ENCODE measurements around the gene CNPY3.

CNPY3 gene

DNA sequence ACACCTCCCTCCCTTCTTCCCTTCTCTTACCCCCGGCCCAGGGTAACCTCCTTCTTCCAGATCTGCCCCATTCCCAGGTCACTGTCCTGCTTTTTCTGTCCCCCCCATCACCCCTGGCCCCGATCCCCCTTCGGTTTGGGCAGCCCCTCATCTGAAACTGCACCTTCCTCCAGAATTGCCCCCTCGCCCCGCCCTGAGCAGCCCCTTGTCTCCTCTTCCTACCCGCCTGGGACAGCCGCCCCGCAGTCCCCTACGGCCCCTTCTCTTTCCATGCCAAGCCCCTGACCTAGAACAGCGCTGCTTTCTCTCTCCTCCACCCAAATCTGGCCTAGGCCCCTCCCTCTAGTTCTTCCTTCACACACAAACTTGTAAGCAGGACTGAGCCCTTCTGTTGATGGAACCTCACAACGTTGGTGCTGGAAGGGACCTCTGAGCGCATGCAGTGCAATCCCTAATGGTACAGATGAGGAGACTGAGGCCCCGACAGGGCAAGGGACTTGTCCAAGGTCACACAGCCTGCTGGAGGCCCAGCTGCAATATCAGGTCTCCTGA, 55.7 kb downstream of the CNPY3 start:
- peak; percentile 64 for DNase-seq

DNA sequence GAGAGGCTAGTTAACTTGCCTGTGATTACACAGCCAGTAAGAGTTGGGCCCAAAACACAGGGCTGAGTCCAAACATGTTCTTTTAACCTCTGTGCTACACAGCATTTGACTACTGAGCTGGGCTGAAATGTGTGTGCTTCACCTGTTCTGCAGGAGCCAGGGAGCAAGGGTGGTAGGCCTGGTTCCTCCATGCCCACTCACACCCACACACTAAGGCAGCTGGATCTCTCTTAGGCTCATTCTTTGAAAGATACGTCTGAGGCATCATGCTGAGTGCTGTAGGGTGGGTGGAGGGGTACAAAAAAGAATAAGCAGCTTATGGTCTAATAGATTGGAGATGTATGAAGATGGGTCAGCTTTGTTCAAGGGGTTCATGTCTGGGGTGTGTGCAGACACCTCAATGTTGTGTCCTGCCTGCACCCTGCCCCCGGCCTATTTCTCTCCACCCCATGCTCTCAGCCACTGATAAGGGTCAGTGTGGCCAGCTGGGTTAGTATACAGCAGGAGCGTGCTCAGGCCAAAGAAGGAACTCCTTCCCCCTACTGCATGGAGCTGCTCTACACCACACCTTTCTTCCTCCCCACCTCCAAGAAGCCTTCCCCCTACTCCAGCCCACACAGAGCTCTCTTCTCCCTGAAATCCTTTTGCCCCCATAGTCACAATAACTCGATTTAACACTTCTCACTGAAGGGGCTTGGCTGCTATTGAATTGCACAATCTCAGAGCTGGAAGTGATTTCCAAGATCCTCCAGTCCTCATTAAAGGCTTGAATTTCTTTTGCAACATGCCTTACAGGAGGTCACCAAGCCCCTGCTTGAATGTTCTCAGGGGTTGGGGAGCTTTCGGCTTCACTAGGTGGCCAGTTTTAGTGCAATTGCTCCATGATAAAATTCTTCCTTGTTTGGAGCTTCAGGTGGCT, 58.5 kb downstream of the CNPY3 start:
- DNase-seq = no peak

GRCh38 chr6:42988486-42989020, 59.3 kb downstream of the CNPY3 start:
- DNase-seq = no peak

All from islet precursor cell (in vitro differentiated cells).